DOHH2 (cell line): ENCODE data around the gene RFX6.

Source experiments
- H3F3A ChIP-seq: fragments of 200-600 bp; sonication (generic), shearing (Covaris generic); 2 replicates; pipeline ENCODE4 v1.6.0; 2016; ENCODE audit warnings: antibody characterized with exemption, mild to moderate bottlenecking; ENCODE audit not compliant: control insufficient read depth, insufficient read depth
- H3K27ac ChIP-seq: fragments of 200-600 bp; sonication (generic); 2 replicates; pipeline ENCODE4 v1.5.1; 2014; ENCODE audit warnings: low read depth, mild to moderate bottlenecking, low read length, moderate library complexity
- H3K27me3 ChIP-seq: fragments of 200-600 bp; sonication (generic); 2 replicates; pipeline ENCODE4 v1.6.1; 2014; ENCODE audit warnings: mild to moderate bottlenecking, low read length, mixed read lengths; ENCODE audit not compliant: control insufficient read depth
- H3K36me3 ChIP-seq: fragments of 200-600 bp; sonication (generic); 2 replicates; pipeline ENCODE4 v1.6.1; 2014; ENCODE audit warnings: mild to moderate bottlenecking, low read length, moderate library complexity, mixed read lengths; ENCODE audit not compliant: control insufficient read depth
- H3K4me1 ChIP-seq: fragments of 200-600 bp; sonication (generic); 2 replicates; pipeline ENCODE4 v1.6.1; 2014; ENCODE audit warnings: mild to moderate bottlenecking, low read length, mixed read lengths; ENCODE audit not compliant: control insufficient read depth
- H3K4me2 ChIP-seq: fragments of 200-600 bp; sonication (generic); 2 replicates; pipeline ENCODE4 v1.6.0; 2014; ENCODE audit warnings: mild to moderate bottlenecking, low read length, moderate library complexity
- H3K4me3 ChIP-seq: fragments of 200-600 bp; sonication (generic); 2 replicates; pipeline ENCODE4 v1.5.1; 2014; ENCODE audit warnings: mild to moderate bottlenecking, low read length, mixed read lengths
- H3K79me2 ChIP-seq: fragments of 200-600 bp; sonication (generic); 2 replicates; pipeline ENCODE4 v1.6.1; 2014; ENCODE audit warnings: mild to moderate bottlenecking, low read length, mixed read lengths; ENCODE audit not compliant: control insufficient read depth
- H3K9me2 ChIP-seq: fragments of 200-600 bp; sonication (generic); replicated peaks from 2 replicates; pipeline ENCODE4 v1.6.1; 2014; ENCODE audit warnings: mild to moderate bottlenecking, low read length, mixed read lengths; ENCODE audit not compliant: control insufficient read depth
- H3K9me3 ChIP-seq: fragments of 200-600 bp; sonication (generic); 2 replicates; pipeline ENCODE4 v1.6.1; 2014; ENCODE audit warnings: antibody characterized with exemption, low read length, mixed read lengths; ENCODE audit not compliant: control insufficient read depth, insufficient read depth
- H4K20me1 ChIP-seq: fragments of 200-600 bp; sonication (generic); 2 replicates; pipeline ENCODE4 v1.6.0; 2014; ENCODE audit warnings: low read depth, mild to moderate bottlenecking, antibody characterized with exemption, low read length, moderate library complexity; ENCODE audit not compliant: control insufficient read depth, insufficient read depth
- CTCF ChIP-seq: fragments of 200-600 bp; sonication (generic); IDR thresholded peaks from one replicate; pipeline ENCODE4 v1.5.1; 2014; ENCODE audit warnings: antibody characterized with exemption, mild to moderate bottlenecking, low read depth, low read length; ENCODE audit not compliant: poor library complexity, severe bottlenecking
- EZH2phosphoT487 ChIP-seq: fragments of 200-600 bp; sonication (generic); IDR thresholded peaks from 2 replicates; pipeline ENCODE4 v1.6.1; 2017; ENCODE audit warnings: borderline replicate concordance, mild to moderate bottlenecking, antibody characterized with exemption, low read length, moderate library complexity, mixed read lengths

RFX6 gene

GRCh38 chr6:116895935-116896334, 18.9 kb downstream of the RFX6 start:
- no peaks in the 10 kb centered on the region for H3K4me1 ChIP-seq
- no peaks in the 10 kb centered on the region for H3F3A ChIP-seq
- no peak overlapping the region for H3K4me2 ChIP-seq
- no peaks in the 10 kb centered on the region for H3K79me2 ChIP-seq
- H3K36me3 ChIP-seq = no peaks in the 10 kb centered on the region
- no peaks in the 10 kb centered on the region for H4K20me1 ChIP-seq
- no peak for TF ChIP-seq CTCF
- TF ChIP-seq EZH2phosphoT487 = no peak
- H3K9me3 ChIP-seq = no peaks in the 10 kb centered on the region
- H3K27ac ChIP-seq = no peak overlapping the region
- no peaks in the 10 kb centered on the region for H3K27me3 ChIP-seq
- no peak overlapping the region for H3K4me3 ChIP-seq
- H3K9me2 ChIP-seq = no peaks in the 10 kb centered on the region

- Histone ChIP-seq H4K20me1 (no peaks in the 10 kb centered on the region), H3K9me3 (peaks cover 7% of the 10 kb centered on the region; the same call in 1 of the 2 replicates), H3K4me2 (no peak overlapping the region), H3F3A (no peaks in the 10 kb centered on the region), H3K27me3 (no peaks in the 10 kb centered on the region), H3K36me3 (no peaks in the 10 kb centered on the region), H3K9me2 (no peaks in the 10 kb centered on the region), H3K4me3 (no peak overlapping the region), H3K4me1 (no peaks in the 10 kb centered on the region), H3K27ac (no peak overlapping the region), H3K79me2 (no peaks in the 10 kb centered on the region)
- TF ChIP-seq EZH2phosphoT487 (no peak), CTCF (no peak)
Observed at GRCh38 chr6:116902634-116903033, 25.6 kb downstream of the RFX6 start.

GRCh38 chr6:116922853-116923548, 46.0 kb downstream of the RFX6 start:
- Histone ChIP-seq H3K27me3 (no peaks in the 10 kb centered on the region; the same call in 1 of the 2 replicates), H3K4me1 (no peaks in the 10 kb centered on the region), H3K4me3 (no peak overlapping the region), H3K79me2 (no peaks in the 10 kb centered on the region), H3K27ac (no peak overlapping the region), H3K36me3 (no peaks in the 10 kb centered on the region), H3K4me2 (no peak overlapping the region), H4K20me1 (no peaks in the 10 kb centered on the region), H3F3A (no peaks in the 10 kb centered on the region), H3K9me3 (no peaks in the 10 kb centered on the region), H3K9me2 (no peaks in the 10 kb centered on the region)
- no peak for TF ChIP-seq CTCF
- TF ChIP-seq EZH2phosphoT487 = no peak
